PC-9 (cell line): ENCODE measurements around the gene CELF1.

Experiments
- CTCF ChIP-seq: fragments of 200-600 bp; sonication (generic); conservative IDR thresholded peaks from 2 replicates; pipeline ENCODE4 v1.6.1; 2017; ENCODE audit warnings: mixed run types, antibody characterized with exemption, mild to moderate bottlenecking, moderate library complexity
- EZH2 ChIP-seq: fragments of 200-600 bp; sonication (generic); IDR thresholded peaks from 2 replicates; pipeline ENCODE4 v1.8.0; 2017; ENCODE audit warnings: antibody characterized with exemption, low read depth

- TF ChIP-seq EZH2 (no peak), CTCF (no peak)
Observed at GRCh38 chr11:47589584-47589976, 36.6 kb upstream of the CELF1 start.
